HG03066 (cell line): Measurements from ENCODE around the gene C6orf47.

Experiments used
- ATAC-seq: cut with Tn5 transposase; IDR thresholded peaks from one replicate; pipeline ENCODE4 v1.9.1; 2021; ENCODE audit warnings: low read depth; ENCODE audit not compliant: unreplicated experiment

C6orf47 gene

GRCh38 chr6:31636698-31637596 is 23.6 kb downstream of the C6orf47 start:
- ATAC-seq, result no peak

DNA sequence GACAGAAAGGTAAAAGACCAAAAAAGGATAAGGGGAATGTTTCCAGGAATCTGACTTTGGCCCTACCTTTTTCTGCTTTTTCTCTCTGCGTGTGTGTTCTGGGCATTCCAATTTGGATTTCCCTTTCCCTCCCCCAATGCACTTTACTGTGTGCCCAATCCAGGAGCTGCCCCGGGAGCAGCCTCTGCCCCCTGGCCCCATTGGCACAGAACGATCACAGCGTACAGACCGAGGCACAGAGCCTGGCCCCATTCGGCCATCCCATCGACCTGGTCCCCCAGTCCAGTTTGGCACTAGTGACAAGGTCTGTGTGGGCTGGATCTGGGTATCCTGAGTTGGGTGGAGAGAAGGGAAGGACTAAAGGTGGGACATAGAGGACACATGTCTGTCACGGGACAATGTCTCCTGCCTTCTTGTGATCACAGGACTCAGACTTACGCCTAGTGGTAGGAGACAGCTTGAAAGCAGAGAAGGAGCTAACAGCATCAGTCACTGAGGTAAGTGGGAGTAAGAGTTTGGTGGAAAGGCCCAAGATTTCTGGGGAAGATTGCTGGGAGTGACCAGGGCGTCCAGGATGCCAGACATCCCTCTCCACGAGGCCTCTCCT is 25.5 kb downstream of the C6orf47 start:
- ATAC-seq, result no peak

GRCh38 chr6:31634131-31634530 is 26.4 kb downstream of the C6orf47 start:
- ATAC-seq, result no peak

DNA sequence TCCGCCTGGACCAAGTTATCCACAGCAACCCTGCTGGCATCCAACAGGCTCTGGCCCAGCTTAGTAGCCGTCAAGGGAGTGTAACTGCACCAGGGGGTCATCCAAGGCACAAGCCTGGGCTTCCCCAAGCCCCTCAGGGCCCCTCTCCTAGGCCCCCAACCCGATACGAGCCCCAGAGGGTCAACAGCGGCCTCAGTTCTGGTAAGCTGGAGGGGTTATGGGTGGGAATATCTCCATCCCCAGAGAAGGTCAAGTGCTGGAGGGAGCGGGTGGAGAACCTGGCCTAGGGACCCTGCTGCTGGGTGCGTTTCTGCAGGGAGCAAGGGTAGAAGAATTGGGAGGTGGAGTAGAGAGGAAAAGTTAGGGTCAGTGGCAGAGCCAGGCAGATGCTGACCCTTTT is 27.1 kb downstream of the C6orf47 start:
- no peak for ATAC-seq

GRCh38 chr6:31632279-31632946 is 28.2 kb downstream of the C6orf47 start:
- no peak for ATAC-seq

DNA sequence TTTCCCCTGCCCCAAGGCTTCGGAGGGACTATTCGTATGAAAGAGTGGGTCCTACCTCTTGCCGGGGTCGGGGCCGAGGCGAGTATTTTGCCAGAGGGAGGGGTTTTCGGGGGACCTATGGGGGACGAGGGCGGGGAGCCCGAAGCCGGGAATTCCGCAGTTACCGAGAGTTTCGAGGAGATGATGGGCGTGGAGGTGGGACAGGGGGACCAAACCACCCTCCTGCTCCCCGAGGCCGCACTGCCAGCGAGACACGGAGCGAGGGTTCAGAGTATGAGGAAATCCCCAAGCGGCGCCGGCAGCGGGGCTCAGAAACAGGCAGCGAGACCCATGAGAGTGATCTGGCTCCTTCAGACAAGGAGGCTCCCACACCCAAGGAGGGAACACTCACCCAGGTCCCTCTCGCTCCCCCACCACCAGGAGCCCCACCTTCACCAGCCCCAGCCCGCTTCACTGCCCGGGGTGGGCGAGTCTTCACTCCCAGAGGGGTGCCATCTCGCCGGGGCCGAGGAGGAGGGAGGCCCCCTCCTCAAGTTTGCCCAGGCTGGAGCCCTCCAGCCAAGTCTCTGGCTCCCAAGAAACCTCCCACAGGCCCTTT is 28.8 kb downstream of the C6orf47 start:
- no peak for ATAC-seq

- ATAC-seq, result no peak
These were observed 29.4 kb downstream of the C6orf47 start for GRCh38 chr6:31631209-31631608.

DNA sequence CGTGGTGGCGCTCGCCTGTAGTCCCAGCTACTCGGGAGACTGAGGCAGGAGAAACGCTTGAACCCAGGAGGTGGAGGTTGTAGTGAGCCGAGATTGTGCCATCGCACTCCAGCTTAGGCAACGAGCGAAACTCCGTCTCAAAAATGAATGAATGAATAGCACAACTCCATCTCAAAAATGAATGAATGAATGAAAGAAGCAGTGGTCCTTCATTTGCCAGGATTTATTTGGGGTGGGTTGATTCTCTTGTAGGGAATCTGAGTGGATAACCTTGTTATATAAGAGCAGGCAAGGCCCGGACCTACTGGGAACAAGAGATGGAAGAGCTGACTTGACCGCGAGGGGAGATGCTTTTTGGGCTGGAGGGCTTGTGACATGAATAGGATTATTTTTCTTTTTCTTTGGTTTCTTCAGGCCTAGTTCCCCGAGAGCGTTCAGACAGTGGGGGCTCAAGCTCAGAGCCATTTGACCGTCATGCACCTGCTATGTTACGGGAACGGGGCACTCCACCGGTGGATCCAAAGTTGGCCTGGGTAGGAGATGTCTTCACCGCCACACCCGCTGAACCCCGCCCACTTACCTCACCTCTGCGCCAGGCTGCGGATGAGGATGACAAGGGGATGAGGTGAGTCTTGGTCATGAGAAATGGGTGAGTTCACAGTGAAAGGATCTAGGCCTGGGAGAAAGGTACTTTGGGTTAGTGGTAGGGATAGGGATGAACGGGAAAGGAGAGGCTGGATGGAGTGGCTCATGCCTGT is 30.2 kb downstream of the C6orf47 start:
- ATAC-seq, result no peak

DNA sequence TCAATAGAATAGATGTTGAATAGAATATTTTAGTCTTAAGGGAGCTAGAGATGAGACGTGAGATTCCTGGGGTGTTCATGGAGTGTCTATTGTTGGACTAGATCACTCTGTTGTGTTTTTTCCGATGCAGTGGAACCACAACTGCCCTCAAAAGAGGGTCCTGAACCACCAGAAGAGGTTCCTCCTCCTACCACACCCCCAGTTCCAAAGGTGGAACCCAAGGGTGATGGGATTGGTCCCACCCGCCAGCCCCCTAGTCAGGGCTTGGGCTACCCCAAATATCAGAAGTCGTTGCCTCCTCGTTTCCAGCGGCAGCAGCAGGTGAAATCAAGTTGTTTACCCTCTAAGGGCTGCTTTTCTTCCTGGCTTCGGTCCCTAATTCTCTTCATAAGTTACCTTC is 31.6 kb downstream of the C6orf47 start:
- no peak for ATAC-seq

- no peak for ATAC-seq
These were observed 32.8 kb downstream of the C6orf47 start for GRCh38 chr6:31627690-31628287.

GRCh38 chr6:31626952-31627351 is 33.6 kb downstream of the C6orf47 start:
- ATAC-seq, result no peak

- no peak for ATAC-seq
These were observed 36.5 kb downstream of the C6orf47 start for GRCh38 chr6:31624070-31624469.

GRCh38 chr6:31622684-31623091 is 37.9 kb downstream of the C6orf47 start:
- ATAC-seq, result no peak

GRCh38 chr6:31621991-31622390 is 38.6 kb downstream of the C6orf47 start:
- ATAC-seq, result no peak

DNA sequence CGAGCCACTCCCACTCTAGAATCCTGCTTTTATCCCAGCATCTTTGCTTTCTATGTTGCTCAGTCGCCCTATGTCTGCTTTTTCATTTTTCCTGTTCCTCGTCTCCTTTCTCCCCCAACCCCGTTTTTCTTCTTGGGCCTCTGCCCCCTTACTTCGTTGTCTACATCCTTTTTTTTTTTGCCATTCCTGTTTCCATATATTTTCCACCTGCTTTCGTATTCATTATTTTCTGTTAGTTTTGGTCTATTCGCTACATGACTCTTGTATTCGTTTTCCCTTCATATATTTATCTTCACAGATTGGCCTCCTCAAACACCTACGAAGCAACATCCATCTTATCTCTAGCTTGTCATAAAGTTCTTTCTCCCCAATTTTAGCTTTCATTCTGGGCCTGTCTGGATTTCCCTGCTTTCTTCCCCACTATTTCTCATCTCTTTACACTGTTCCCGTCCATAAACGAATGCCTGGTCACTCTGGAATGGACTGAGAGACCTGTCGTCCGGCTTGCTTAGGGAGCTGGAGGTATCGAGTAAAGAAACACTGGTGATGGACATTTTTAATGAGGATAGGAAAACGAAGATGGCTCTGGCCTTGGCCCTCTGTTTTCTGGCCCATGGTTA is 39.1 kb downstream of the C6orf47 start:
- no peak for ATAC-seq

GRCh38 chr6:31620586-31621319 is 39.8 kb downstream of the C6orf47 start, which contains the start of gene PRRC2A:
Gene PRRC2A, plus strand, starts transcription at chr6:31620715. Its CDS starts 2,075 bp downstream, at chr6:31622790.
- peak; percentile 34 for ATAC-seq

DNA sequence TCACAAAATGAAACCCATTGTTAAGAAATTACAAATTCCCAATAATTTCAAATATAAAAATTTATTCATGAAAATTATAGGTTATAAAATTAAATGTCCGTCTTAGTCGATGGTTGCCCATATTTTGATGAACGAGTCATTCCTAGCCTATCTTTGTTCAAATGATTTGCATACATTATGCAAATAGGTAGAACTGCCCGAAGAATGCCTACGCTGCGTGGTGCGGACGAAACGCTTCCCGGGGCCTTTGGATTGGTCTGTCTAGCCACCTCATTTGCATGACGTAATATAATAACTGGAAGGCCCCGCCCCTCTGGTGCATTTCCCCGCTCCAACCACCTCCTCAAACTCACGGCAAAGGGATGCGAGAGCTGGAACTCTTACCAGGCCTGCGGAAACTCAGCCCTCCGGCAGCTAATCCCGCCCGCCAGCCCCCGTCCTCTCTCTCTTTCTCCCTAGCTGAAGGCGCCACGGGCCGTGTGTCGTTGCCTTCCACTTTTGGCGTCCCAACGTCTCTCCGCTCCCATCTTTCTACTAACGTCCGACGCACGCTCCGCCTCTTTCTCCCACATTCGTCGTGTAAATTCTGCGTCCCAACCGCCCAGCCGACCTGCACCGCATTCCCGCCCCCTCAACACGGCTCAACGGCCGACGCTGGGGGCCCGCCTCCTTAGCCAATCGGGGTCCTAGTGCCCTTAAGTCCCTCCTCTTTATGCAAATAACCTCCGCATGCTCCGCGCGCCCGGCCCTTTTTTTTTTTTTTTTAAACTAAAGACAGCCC is 40.6 kb downstream of the C6orf47 start:
- ATAC-seq, result peak; percentile 83

DNA sequence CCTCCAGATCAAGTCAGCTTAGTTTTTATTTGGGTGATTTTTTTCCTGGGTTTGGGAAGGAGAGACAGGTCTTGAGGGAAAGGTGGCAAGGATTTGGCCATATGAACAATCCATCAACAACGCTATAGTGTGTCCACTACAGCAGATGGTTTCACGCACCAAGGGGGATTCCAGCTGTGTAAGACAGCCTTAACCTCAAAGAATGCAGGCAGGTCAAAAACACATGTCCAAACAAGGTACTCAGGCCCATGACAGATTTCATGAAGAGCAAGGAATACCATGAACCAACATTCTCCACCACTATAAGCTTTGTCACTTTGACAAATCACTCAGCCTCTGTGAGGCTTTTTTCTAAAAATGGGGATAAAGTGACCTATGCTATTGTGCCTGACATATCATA is 43.6 kb downstream of the C6orf47 start:
- no peak for ATAC-seq
